Fibroblast of villous mesenchyme (primary cell): ENCODE results near the gene NOL7. TPM values are rescaled to one million over a fixed set of nuclear protein-coding genes. Genes with fewer than 3 reads are reported as not detected.

ENCODE experiments used
- DNase-seq: peaks from one replicate; pipeline ENCODE4 v3.0.0-alpha.2; 2010; ENCODE audit warnings: low read depth
- H3K4me3 ChIP-seq: 2 replicates; pipeline ENCODE4 v1.5.1; 2011; ENCODE audit warnings: low read depth, mild to moderate bottlenecking, low read length
- CTCF ChIP-seq: IDR thresholded peaks from 2 replicates; pipeline ENCODE4 v1.5.1; 2012; ENCODE audit warnings: low read depth, mild to moderate bottlenecking, low read length; ENCODE audit not compliant: insufficient read depth
- total RNA-seq: library from RNA; depleted of rRNA; stranded (reverse); fragments of >200 nt; gene quantifications from 2 replicates; pipeline ENCODE4 v1.2.3, GENCODE V29; 2012

Gene NOL7
- total RNA-seq: 50.1 and 54.4 TPM in 2 replicates

- peak within 1 kb of the TSS; percentile 100 for H3K4me3 ChIP-seq
- peak; percentile 89 for TF ChIP-seq CTCF
- peak; percentile 99 for DNase-seq
Observed at GRCh38 chr6:13614926-13615791, at the start of gene NOL7. NOL7 (plus strand) TSS chr6:13615335; CDS start chr6:13615359, 24 bp downstream.

GRCh38 chr6:13565921-13566320 lies 49.2 kb upstream of the NOL7 start:
- DNase-seq: no peak
- no peak overlapping the region for H3K4me3 ChIP-seq
- TF ChIP-seq CTCF: no peak

GRCh38 chr6:13566500-13566899 lies 48.6 kb upstream of the NOL7 start:
- no peak for TF ChIP-seq CTCF
- no peak for DNase-seq
- no peak overlapping the region for H3K4me3 ChIP-seq

- H3K4me3 ChIP-seq: no peak overlapping the region
- DNase-seq: no peak
- TF ChIP-seq CTCF: no peak
Observed at GRCh38 chr6:13568970-13569369, 46.2 kb upstream of the NOL7 start.

GRCh38 chr6:13572240-13572639 lies 42.9 kb upstream of the NOL7 start:
- no peak for TF ChIP-seq CTCF
- no peak for DNase-seq
- no peak overlapping the region for H3K4me3 ChIP-seq

GRCh38 chr6:13572951-13573654 lies 42.0 kb upstream of the NOL7 start:
- TF ChIP-seq CTCF: no peak
- peak overlapping the region; percentile 87 for H3K4me3 ChIP-seq
- no peak for DNase-seq
